Activated CD4-positive, CD25-positive, alpha-beta regulatory T cell treated with anti-CD3 and anti-CD28 coated beads, Interleukin-2, amount 50 U/mL, for 16 hours (primary cell): ENCODE data around the gene NEK10.

Experiments
- DNase-seq: peaks from one replicate; pipeline ENCODE4 v3.0.0-alpha.2; 2020; ENCODE audit warnings: low read depth, low spot score

Gene NEK10

DNA sequence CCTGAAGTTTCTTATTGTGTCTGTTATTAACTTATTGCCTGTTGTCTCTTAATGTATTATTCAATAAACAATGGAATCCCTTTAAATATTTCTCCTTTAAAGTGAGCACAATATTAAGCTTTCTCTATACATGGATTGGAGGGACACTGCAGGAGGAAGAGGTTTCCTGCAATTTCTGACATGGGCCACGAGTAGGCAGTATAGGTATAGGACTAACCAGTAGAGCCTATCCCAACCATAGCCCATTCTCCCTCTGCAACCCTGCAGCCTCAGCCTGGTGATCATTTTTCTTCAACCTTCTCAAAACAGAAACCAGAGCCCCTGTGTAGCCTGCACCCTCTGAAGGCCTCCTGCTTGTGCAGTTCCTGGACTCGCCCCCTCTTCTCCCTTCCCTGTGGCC lies 124.8 kb downstream of the NEK10 start:
- no peak for DNase-seq

DNA sequence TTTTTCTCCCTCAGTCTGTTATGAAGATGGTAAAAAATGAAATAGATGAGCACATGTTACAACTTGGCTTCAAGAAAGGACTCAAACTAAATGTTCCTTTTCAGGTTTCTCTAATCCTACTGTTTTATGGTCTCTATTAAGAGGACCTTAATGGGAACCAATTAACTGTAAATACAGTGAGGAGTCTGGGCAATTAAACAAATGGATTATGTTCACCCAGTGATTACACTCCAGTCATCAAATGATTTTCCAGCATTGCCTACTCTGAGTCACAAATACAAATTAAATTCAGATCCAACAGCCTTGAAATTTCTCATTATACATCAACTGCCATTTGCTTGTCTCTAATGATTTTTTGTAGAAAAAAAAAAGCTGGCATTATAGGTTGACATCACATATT lies 129.2 kb downstream of the NEK10 start:
- no peak for DNase-seq

DNA sequence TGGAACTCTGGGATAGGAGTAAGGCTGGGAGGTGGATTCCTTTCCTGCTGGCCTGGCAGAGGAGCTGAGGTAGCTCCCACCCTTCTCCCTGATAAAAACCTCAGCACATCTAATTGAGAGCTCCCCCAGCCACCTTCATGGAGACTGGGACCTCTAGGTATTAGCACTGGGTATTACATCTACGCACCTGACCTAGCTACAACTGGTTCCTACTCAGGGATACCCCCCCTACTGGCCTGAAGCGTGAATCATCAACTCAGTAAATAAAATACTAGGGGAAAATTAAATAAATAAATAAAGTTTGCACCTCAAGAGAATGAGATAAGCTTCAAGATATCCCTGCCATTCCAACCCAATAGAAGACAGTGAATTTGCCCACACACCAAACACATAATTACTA lies 140.4 kb downstream of the NEK10 start:
- DNase-seq = no peak

DNA sequence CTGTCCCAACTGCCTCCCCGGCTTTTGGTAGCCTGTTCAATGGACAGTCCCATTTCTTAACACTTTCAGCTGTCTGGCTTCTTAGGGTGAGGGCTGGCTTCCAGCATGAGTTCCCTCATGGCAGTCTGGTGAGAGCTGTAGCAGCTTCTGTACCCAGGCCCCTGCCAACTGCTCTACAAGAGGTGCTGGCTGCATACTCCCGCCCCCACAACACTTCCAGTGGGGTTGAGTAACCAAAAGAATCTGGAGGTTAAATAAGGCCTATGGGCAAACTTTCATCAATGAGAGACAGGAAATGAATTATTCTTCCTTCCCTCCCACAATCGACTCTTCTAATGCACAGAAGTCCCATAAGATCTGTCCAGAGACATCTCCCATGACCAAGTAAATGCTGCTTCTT lies 145.0 kb downstream of the NEK10 start:
- no peak for DNase-seq

DNA sequence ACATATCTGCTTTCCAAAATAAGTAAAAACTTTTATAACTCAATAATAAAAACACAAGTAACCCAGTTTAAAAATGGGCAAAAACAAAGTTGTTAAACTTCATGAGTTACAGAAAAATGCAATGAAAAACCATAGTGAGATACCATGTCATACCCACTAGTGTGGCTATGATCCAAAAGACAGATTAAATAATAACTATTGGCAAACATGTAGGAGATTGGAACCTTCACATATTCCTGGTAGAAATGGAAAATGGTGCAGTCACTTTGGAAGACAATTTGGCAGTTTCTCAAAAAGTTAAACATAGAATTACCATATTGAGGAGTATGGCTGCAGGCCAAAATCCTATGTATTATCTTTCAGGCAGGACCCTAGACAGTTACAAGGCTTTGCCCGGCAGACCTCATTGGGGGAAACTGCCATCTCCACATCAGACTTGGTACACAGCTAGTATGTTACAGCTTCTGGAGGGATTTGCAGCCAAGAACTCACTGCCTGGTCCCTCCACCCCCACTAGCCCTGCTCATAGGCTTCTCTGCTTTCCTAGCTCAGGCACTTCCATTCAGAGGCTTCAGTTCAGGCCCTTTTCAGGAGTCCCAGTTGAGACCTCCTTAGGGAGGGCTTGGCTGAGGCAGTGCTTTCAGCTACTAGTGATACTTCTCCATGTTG lies 147.8 kb downstream of the NEK10 start:
- DNase-seq = no peak

DNA sequence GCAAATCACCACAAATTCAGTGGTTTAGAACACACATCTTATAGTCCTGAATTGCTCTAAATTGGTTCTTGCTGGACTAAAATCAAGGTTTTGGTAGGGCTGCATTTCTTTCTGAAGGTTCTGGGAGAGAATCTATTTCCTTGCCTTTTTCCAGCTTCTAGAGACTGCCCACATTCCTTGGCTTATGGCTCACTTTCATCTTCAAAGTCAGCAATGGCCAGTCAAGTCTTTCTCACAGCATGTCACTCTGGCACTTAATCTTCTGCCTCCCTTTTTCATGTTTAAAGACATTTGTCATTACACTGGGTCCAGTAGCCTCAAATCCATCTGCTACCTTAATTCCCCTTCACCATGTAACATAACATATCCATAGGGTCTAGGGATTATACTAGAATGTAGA lies 149.0 kb downstream of the NEK10 start:
- DNase-seq = no peak

GRCh38 chr3:27219127-27219845 lies 149.9 kb downstream of the NEK10 start:
- DNase-seq = no peak

- no peak for DNase-seq
These were observed 152.1 kb downstream of the NEK10 start for GRCh38 chr3:27216955-27217552.

DNA sequence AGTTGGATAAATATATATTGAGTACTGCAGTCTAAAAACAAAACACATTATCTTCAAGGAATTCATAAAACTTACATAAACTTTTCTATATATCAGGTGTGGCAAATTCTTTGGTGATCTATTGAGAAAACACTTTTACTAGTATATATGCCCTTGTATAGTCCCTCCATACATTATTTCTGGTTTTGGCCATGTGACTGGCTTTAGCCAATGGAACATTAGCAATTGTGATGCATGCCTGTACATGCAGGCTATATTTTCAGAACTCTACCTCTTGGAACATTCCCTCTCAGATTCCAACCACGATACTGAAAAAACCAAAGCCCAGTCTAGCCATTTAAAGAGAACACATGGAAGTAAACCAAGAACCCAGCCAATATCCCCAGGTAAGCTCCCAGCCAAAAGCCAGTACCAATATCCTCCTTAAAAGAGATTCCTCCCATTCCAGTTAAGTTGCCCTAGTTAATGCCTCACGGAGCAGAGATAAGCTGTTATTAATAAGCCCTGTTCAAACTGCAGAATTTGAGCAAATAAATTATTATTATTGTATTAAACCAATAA lies 152.8 kb downstream of the NEK10 start:
- DNase-seq = no peak

DNA sequence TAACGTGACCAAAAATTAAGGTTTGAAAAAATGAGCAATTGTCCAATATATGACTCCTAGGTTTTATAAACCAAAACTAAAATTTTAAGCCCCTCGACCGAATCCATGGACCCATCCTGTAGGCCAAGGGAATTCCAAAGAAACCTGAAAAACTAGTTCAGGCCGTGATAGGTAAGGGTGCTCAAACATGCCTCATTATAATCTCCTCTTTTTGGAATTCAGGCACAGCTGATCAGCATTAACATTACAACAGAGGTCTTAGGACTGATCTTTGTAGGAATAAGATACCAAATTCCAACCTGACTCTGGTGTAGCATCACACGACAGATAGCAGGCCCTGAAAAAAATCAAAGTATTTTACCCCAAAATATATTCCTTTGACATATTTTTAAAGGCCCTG lies 155.7 kb downstream of the NEK10 start:
- DNase-seq = no peak

DNA sequence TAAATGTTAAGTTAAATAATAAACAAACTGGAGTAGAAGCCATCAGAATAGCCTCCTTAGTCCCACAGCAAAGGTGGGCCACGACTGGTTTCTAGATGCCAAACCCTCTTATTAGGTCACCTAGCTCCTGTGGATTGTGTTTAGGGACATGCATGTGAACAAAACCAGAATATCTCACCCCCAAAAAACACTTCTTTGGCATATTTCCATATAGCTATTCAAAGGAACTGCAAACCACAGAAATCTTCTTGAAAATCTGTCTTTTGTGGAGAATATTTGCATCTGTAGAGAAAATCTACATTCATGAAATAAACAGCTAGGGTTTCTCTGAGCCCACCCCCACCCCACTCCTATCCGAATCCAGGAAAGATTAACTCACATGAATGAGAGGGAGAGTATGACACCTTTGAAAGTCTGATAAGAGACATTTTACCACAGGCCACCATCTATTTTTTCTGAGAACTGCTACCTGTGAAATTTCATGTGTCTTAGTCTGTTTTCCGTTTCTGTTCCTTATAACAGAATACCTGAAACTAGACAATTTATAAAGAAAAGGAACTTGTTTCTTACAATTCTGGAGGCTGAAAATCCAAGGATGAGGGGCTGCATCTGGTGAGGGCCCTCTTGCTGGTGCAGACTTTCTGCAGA lies 159.4 kb downstream of the NEK10 start:
- no peak for DNase-seq

GRCh38 chr3:27208961-27209616 lies 160.1 kb downstream of the NEK10 start:
- DNase-seq = no peak

DNA sequence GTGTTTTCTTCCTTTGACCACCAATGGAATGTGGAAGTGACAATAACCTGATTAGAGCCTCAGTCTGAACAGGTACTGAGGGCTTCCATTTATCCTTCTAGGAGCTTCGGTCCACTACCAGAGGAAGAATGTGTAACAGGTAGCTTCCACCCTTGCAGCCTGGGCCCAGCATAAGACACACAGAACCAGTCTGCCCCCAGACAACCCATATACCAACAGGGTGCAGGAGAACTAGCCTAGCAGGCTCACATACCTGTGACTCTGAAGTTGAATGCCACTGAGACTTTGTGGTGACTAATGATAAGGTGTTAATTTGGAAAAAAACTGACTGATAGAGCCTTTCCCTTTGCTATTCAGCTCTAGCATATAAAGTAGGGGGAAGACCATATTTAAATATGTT lies 166.2 kb downstream of the NEK10 start:
- no peak for DNase-seq

GRCh38 chr3:27201492-27201891 lies 167.7 kb downstream of the NEK10 start:
- no peak for DNase-seq

DNA sequence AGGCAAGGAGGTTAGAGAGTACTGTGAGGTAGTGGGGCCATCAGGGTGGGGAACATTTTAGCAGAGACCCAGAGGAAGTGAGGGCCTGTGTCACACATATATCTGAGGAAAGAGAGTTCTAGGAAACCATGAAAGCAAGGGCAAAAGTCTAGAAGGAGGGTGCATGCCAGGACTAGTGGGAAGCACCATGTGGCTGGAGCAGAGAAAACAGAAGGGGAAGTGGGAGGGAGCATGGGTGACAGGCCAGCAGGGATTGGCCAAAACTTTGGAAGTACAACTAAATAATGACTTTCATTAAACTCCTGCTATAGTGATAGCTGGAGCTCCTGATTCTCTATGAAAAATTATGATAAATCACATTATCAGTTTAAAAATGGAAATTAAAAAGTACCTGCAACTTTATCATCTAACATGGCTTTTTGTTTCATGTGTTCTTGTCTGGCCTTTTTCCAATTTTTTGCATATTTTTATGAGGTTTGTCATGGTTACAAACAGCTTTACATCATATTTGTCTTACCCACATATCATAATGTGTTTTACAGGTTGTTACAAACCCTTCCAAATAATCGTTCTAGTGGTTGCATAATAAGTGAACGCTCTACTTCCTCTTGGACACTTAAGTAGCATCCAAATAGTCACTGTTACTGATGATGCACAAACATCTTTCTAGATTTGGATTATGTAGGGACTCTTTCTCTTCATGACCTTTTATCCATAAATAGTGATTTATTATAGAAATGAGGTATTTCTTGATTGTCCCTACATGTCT lies 168.3 kb downstream of the NEK10 start:
- no peak for DNase-seq

DNA sequence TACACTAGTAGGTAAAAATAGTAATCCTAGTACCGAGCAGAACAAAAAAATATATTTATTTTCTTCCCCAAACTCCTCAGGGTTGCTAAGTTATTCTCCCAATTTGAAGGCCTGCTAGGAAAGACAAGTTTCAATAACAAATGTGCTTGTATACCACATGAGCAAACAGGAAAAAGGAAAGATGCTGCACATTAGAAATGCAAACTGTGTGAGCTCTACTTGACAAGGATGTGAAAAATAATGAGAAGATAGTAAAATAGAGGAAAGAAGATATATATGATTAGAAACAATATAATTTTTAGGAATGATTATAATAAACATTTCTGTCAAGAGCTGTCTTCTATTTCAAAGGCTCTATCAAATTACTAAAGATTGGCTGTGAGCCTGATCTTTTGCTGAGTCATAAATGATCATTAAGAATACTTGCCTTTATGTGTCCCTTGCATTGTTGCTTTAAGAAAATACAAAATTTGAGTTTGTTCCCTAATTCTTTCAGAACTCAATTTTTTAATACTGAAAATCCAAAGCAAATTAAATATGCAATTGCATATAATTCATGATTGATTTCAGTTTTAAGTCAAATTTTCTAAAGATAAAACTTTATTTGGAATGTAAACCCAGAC lies 174.2 kb downstream of the NEK10 start:
- no peak for DNase-seq

DNA sequence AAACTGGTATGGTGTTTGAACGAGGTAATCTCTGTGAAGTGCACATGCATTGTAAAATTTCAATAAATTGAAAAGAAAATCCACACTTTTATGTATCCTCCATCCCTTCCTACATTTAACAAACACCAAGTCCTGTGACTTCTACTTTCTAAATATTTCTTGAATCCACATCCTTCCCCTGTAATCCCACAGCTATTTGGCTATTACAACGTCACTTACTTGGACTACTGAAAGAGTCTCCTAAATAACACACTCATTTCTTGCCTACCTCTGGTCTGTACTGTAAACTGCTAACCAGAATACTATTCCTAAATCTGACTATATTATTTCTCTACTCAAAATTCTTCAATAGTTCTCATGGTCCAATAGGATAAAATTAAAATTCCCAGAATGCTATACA lies 176.1 kb downstream of the NEK10 start:
- DNase-seq = no peak

DNA sequence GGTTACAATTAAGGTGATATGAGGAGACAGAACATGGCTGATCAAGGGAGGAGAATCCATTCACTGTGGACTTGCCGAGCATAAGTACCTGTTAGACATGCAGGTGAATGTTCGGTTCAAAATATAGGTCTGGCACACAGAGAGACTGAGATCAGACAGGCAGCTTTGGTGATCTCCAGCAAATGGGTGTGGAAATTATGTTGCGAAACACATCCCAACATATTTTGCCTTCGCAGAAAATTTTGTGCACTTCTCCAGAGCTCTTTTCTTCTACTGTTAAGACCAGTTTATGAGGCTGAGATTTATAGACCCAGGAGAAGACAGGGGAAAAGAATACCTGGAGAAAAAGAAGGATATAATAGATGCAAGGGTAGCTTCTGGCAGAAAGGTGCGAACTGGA lies 183.2 kb downstream of the NEK10 start:
- DNase-seq = no peak

DNA sequence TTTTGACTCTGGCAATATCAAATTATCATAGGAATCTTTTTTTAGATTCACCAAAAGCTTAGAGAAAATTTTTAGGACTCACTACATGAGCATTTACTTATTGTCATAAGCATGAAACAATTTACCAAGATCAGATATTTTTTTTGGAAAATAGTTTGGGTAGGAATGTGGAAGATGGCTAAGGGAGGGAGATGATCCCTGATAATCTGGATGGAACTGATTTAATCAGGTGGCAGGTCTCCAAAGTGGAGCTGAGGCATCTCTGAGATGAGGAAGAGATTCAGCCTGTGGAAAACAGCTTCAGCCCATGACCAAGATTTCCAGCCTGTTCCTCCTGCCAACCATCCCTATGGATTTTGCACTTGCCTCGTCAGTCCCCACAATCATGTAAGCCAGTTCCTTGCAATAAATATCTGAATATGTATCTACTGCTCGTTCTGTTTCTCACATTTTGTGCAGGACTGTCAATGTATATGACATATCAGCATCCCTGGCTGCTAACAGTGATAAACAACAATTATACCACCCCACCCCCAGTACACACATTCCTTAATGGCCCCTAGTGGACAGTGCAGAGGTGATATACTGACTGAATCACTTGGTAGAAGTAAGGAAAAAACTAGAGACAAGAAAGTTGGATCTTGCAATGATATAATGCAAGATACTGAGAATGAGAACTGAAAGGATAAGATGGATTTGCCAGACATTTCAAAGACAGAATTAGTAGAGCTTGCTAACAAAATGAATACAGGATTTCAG lies 183.8 kb downstream of the NEK10 start:
- DNase-seq = no peak

- no peak for DNase-seq
These were observed 184.9 kb downstream of the NEK10 start for GRCh38 chr3:27184261-27184660.
